Tracheal epithelial cell (primary cell): Measurements from ENCODE around the gene CRX. TPM values are rescaled to one million over a fixed set of nuclear protein-coding genes. Genes with fewer than 3 reads are reported as not detected.

Experiments
- total RNA-seq: library from RNA; depleted of rRNA; stranded (reverse); fragments of >200 nt; gene quantifications from 2 replicates; pipeline ENCODE4 v1.2.1, GENCODE V29; 2014

CRX gene
- total RNA-seq: not detected in 2 replicates

GRCh38 chr19:47821460-47822020 is at the start of gene CRX:
CRX (plus strand) TSS chr19:47821937; CDS start chr19:47834444, 12,507 bp downstream.

GRCh38 chr19:47778049-47778953 is 43.4 kb upstream of the CRX start, which contains the start of gene SELENOW:
SELENOW (plus strand) TSS chr19:47778703; CDS start chr19:47778786, 83 bp downstream.

GRCh38 chr19:47804451-47804850 is 17.3 kb upstream of the CRX start, which contains the start of gene TPRX1:
TPRX1 (minus strand) TSS chr19:47804551; CDS start chr19:47804539, 12 bp downstream.

GRCh38 chr19:47858646-47859285 is 37.0 kb downstream of the CRX start, which contains the start of gene TPRX2:
TPRX2 (plus strand) TSS chr19:47859235; CDS start chr19:47859247, 12 bp downstream.

GRCh38 chr19:47886010-47886559 is 64.3 kb downstream of the CRX start, which contains the start of gene SULT2A1:
SULT2A1 (minus strand) TSS chr19:47886315; CDS start chr19:47886257, 58 bp downstream.

Other genes starting within 250 kb of the CRX start
- gene ZNF541, start 248.8 kb upstream of the CRX start, total RNA-seq: not detected in 2 replicates
- 2.2 and 3.0 TPM in 2 replicates for gene BICRA, start 212.8 kb upstream of the CRX start, total RNA-seq
- gene EHD2, start 108.5 kb upstream of the CRX start, total RNA-seq: 83.3 and 88.2 TPM in 2 replicates
- 76.1 and 115 TPM in 2 replicates for gene NOP53, start 76.4 kb upstream of the CRX start, total RNA-seq
- gene SELENOW, start 43.2 kb upstream of the CRX start, total RNA-seq: 209 and 217 TPM in 2 replicates
- not detected in 2 replicates for gene TPRX1, start 17.4 kb upstream of the CRX start, total RNA-seq
- not detected in 2 replicates for gene TPRX2, start 37.3 kb downstream of the CRX start, total RNA-seq
- gene SULT2A1, start 64.4 kb downstream of the CRX start, total RNA-seq: not detected in 2 replicates
- not detected in 2 replicates for gene BSPH1, start 170.2 kb downstream of the CRX start, total RNA-seq
- not detected in 2 replicates for gene ELSPBP1, start 172.7 kb downstream of the CRX start, total RNA-seq
- gene CABP5, start 222.1 kb downstream of the CRX start, total RNA-seq: not detected in 2 replicates